Measurements from ENCODE around the gene CCDC66. TPM values are rescaled to one million over a fixed set of nuclear protein-coding genes. Genes with fewer than 3 reads are reported as not detected.
"Not testable (repeated sequence)": the region's sequence is repeated elsewhere in the genome, so short reads cannot be mapped to it uniquely, and the experiment has no call there.

Gene CCDC66
- polyA plus RNA-seq, 1 of the 3 experiments (the other 2 are of a cell fraction), result 4.6 TPM

- Histone ChIP-seq H3K9me3 (no peaks in the 10 kb centered on the region), H3F3A (replicated peaks; ENCODE audit: insufficient read depth) (peaks cover 8% of the 10 kb centered on the region), H3K4me3 (ENCODE audit: low read depth in 2 of 2, low read length in 1 of 2) (peak overlapping the region; percentile 80 to 88), H3K27me3 (ENCODE audit: insufficient read depth) (no peaks in the 10 kb centered on the region), H3K9ac (peak overlapping the region; percentile 86; the same call in 1 of the 2 replicates), H3K4me1 (ENCODE audit: control insufficient read depth in 1 of 2, insufficient read depth in 2 of 2, low read depth in 1 of 2, low read length in 1 of 2) (peaks cover 5 to 8% of the 10 kb centered on the region in 2 experiments; a peak in 2 of 4 replicates), H3K79me2 (ENCODE audit: insufficient read depth) (peaks cover 35% of the 10 kb centered on the region), H4K20me1 (ENCODE audit: insufficient read depth) (no peaks in the 10 kb centered on the region), H3K36me3 (replicated peaks in 1 of 2; ENCODE audit: control insufficient read depth in 1 of 2, insufficient read depth in 2 of 2, low read length in 1 of 2) (peaks cover 23 to 31% of the 10 kb centered on the region in 2 experiments), H3K4me2 (peak overlapping the region; percentile 83), H3K27ac (ENCODE audit: low read depth in 2 of 2, low read length in 1 of 2) (peak overlapping the region; percentile 56 to 83; a peak in 3 of 4 replicates), H2AFZ (ENCODE audit: low read depth) (peak overlapping the region; percentile 94; the same call in 1 of the 2 replicates), H3K9me2 (no peaks in the 10 kb centered on the region)
- no peak for DNase-seq
- TF ChIP-seq, protein P1, sequence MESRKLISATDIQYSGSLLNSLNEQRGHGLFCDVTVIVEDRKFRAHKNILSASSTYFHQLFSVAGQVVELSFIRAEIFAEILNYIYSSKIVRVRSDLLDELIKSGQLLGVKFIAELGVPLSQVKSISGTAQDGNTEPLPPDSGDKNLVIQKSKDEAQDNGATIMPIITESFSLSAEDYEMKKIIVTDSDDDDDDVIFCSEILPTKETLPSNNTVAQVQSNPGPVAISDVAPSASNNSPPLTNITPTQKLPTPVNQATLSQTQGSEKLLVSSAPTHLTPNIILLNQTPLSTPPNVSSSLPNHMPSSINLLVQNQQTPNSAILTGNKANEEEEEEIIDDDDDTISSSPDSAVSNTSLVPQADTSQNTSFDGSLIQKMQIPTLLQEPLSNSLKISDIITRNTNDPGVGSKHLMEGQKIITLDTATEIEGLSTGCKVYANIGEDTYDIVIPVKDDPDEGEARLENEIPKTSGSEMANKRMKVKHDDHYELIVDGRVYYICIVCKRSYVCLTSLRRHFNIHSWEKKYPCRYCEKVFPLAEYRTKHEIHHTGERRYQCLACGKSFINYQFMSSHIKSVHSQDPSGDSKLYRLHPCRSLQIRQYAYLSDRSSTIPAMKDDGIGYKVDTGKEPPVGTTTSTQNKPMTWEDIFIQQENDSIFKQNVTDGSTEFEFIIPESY (IDR thresholded peaks at IDR 0.05; ENCODE audit: borderline replicate concordance, low read depth), result no peak
- TF ChIP-seq, protein P2, sequence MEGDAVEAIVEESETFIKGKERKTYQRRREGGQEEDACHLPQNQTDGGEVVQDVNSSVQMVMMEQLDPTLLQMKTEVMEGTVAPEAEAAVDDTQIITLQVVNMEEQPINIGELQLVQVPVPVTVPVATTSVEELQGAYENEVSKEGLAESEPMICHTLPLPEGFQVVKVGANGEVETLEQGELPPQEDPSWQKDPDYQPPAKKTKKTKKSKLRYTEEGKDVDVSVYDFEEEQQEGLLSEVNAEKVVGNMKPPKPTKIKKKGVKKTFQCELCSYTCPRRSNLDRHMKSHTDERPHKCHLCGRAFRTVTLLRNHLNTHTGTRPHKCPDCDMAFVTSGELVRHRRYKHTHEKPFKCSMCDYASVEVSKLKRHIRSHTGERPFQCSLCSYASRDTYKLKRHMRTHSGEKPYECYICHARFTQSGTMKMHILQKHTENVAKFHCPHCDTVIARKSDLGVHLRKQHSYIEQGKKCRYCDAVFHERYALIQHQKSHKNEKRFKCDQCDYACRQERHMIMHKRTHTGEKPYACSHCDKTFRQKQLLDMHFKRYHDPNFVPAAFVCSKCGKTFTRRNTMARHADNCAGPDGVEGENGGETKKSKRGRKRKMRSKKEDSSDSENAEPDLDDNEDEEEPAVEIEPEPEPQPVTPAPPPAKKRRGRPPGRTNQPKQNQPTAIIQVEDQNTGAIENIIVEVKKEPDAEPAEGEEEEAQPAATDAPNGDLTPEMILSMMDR (IDR thresholded peaks at IDR 0.05), result peak; percentile 7; the same call in 1 of the 2 replicates
- ChIA-PET POLR2A (no interaction called here), CTCF (interaction anchor here (0.6 to 0.7 kb wide), 3 partner anchors 9 to 1844 kb away, joined by 3 read pairs; no protein-coding TSS in a partner anchor)
- 13% methylated on average over 7 of the region's 7 CpGs for WGBS (ENCODE audit: low lambda C conversion rate)
Measured at GRCh38 chr3:56557831-56558170, 826 bp downstream of the CCDC66 start.

DNA sequence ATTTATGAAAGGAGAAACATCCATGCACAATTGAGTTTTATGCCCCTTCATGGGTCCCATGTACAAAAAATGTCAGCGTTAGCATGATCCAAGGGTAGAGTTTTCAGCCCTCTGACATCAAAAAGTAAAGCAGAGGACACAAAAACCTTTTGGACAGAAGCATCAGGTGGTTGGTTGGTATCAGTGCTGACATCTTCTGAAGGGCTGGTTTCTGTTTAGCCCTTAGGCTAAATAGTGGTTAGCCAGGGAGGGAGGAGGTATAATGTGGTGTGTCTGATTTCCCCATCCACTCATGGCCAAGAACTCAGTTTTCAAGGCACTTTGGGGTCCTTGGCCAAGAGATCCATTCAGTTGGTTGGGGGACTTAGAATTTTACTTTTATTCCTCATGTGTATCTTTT lies 16.5 kb downstream of the CCDC66 start:
- CTCF ChIA-PET, result no interaction called here
- no peaks in the 10 kb centered on the region for H3K27me3 ChIP-seq (ENCODE audit: insufficient read depth)
- peaks cover 6% of the 10 kb centered on the region; the same call in 1 of the 2 replicates for H3K79me2 ChIP-seq (ENCODE audit: insufficient read depth)
- H2AFZ ChIP-seq (ENCODE audit: low read depth), result no peak overlapping the region
- no peak overlapping the region for H3K4me2 ChIP-seq
- POLR2A ChIA-PET, result no interaction called here
- H3F3A ChIP-seq (replicated peaks; ENCODE audit: insufficient read depth), result no peaks in the 10 kb centered on the region
- no peak overlapping the region for H3K27ac ChIP-seq (ENCODE audit: low read depth in 2 of 2, low read length in 1 of 2)
- no peaks in the 10 kb centered on the region for H3K9me3 ChIP-seq
- 100% methylated on average over 1 of the region's 1 CpG for WGBS (ENCODE audit: low lambda C conversion rate)
- no peaks in the 10 kb centered on the region for H3K4me1 ChIP-seq (ENCODE audit: control insufficient read depth in 1 of 2, insufficient read depth in 2 of 2, low read depth in 1 of 2, low read length in 1 of 2)
- H3K9ac ChIP-seq, result no peak overlapping the region
- no peaks in the 10 kb centered on the region for H4K20me1 ChIP-seq (ENCODE audit: insufficient read depth)
- DNase-seq, result no peak
- TF ChIP-seq, protein P1 (IDR thresholded peaks at IDR 0.05; ENCODE audit: borderline replicate concordance, low read depth), result no peak
- TF ChIP-seq MXI1 (IDR thresholded peaks at IDR 0.05; ENCODE audit: low read depth, low read length), result no peak
- no peak for TF ChIP-seq TEAD4 (IDR thresholded peaks at IDR 0.05; ENCODE audit: borderline replicate concordance, insufficient read depth)
- no peak for TF ChIP-seq TCF12 (IDR thresholded peaks at IDR 0.05)
- no peak for TF ChIP-seq IRF3 (IDR thresholded peaks at IDR 0.05; ENCODE audit: low read depth, low read length)
- H3K9me2 ChIP-seq, result no peaks in the 10 kb centered on the region
- no peak overlapping the region for H3K4me3 ChIP-seq (ENCODE audit: low read depth in 2 of 2, low read length in 1 of 2)
- peaks cover 32 to 45% of the 10 kb centered on the region in 2 experiments for H3K36me3 ChIP-seq (replicated peaks in 1 of 2; ENCODE audit: control insufficient read depth in 1 of 2, insufficient read depth in 2 of 2, low read length in 1 of 2)

GRCh38 chr3:56581941-56582340 lies 25.0 kb downstream of the CCDC66 start:
- H3K4me2 ChIP-seq; H3K9me3 ChIP-seq; H4K20me1 ChIP-seq (ENCODE audit: insufficient read depth); H3K79me2 ChIP-seq (ENCODE audit: insufficient read depth); H2AFZ ChIP-seq (ENCODE audit: low read depth); H3K4me3 ChIP-seq (ENCODE audit: low read depth in 2 of 2, low read length in 1 of 2); DNase-seq; POLR2A ChIA-PET; H3F3A ChIP-seq (replicated peaks; ENCODE audit: insufficient read depth); H3K27me3 ChIP-seq (ENCODE audit: insufficient read depth); H3K4me1 ChIP-seq (ENCODE audit: control insufficient read depth in 1 of 2, insufficient read depth in 2 of 2, low read depth in 1 of 2, low read length in 1 of 2); H3K9ac ChIP-seq; H3K27ac ChIP-seq (ENCODE audit: low read depth in 2 of 2, low read length in 1 of 2); H3K9me2 ChIP-seq: not testable (repeated sequence)
- CTCF ChIA-PET, result interaction anchor here (0.7 to 1.3 kb wide), 2 partner anchors 17 to 25 kb away, joined by 3 read pairs; partner anchors contain the start of gene CCDC66
- WGBS (ENCODE audit: low lambda C conversion rate), result 88% methylated on average over 7 of the region's 12 CpGs
- peaks cover 0 to 12% of the 10 kb centered on the region in 2 experiments for H3K36me3 ChIP-seq (replicated peaks in 1 of 2; ENCODE audit: control insufficient read depth in 1 of 2, insufficient read depth in 2 of 2, low read length in 1 of 2)

- H3K27me3 ChIP-seq (ENCODE audit: insufficient read depth); POLR2A ChIA-PET; H3K4me2 ChIP-seq; CTCF ChIA-PET; H3K9me2 ChIP-seq; H3K27ac ChIP-seq (ENCODE audit: low read depth in 2 of 2, low read length in 1 of 2); H3K9me3 ChIP-seq; H2AFZ ChIP-seq (ENCODE audit: low read depth); H4K20me1 ChIP-seq (ENCODE audit: insufficient read depth); H3F3A ChIP-seq (replicated peaks; ENCODE audit: insufficient read depth); DNase-seq; H3K4me1 ChIP-seq (ENCODE audit: control insufficient read depth in 1 of 2, insufficient read depth in 2 of 2, low read depth in 1 of 2, low read length in 1 of 2); H3K9ac ChIP-seq; H3K79me2 ChIP-seq (ENCODE audit: insufficient read depth); H3K4me3 ChIP-seq (ENCODE audit: low read depth in 2 of 2, low read length in 1 of 2): not testable (repeated sequence)
- H3K36me3 ChIP-seq (replicated peaks in 1 of 2; ENCODE audit: control insufficient read depth in 1 of 2, insufficient read depth in 2 of 2, low read length in 1 of 2), result peaks cover 0 to 12% of the 10 kb centered on the region in 2 experiments
- 92% methylated on average over 12 of the region's 28 CpGs for WGBS (ENCODE audit: low lambda C conversion rate)
Measured at GRCh38 chr3:56584275-56584674, 27.3 kb downstream of the CCDC66 start.

Measured in SK-N-SH (cell line).